Neuron (in vitro differentiated cells): Measurements from ENCODE around the gene IDI1.
"Not testable (repeated sequence)": the region's sequence is repeated elsewhere in the genome, so short reads cannot be mapped to it uniquely, and the experiment has no call there.

Source experiments
- H2AFZ ChIP-seq: one replicate; pipeline ENCODE4 v1.6.1; 2013; ENCODE audit warnings: low read depth, mild to moderate bottlenecking, inconsistent platforms, low read length, moderate library complexity
- H3K27me3 ChIP-seq: one replicate; pipeline ENCODE4 v1.6.1; 2013; ENCODE audit warnings: low read length; ENCODE audit not compliant: insufficient read depth
- H3K36me3 ChIP-seq: one replicate; pipeline ENCODE4 v1.6.1; 2013; ENCODE audit warnings: low read length; ENCODE audit not compliant: insufficient read depth
- H3K4me1 ChIP-seq: one replicate; pipeline ENCODE4 v1.6.1; 2013; ENCODE audit warnings: low read length; ENCODE audit not compliant: insufficient read depth
- H3K4me3 ChIP-seq: 2 replicates; pipeline ENCODE4 v1.5.1; 2013; ENCODE audit warnings: mild to moderate bottlenecking, low read length, moderate library complexity
- H3K9me3 ChIP-seq: one replicate; pipeline ENCODE4 v1.6.1; 2013; ENCODE audit warnings: low read length

Gene IDI1

DNA sequence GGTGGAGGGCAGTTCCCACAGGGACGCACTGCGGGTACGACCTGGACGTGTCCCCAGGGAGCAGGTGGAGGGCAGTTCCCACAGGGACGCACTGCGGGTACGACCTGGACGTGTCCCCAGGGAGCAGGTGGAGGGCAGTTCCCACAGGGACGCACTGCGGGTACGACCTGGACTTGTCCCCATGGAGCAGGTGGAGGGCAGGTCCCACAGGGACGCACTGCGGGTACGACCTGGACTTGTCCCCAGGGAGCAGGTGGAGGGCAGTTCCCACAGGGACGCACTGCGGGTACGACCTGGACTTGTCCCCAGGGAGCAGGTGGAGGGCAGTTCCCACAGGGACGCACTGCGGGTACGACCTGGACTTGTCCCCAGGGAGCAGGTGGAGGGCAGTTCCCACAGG, 10.2 kb downstream of the IDI1 start:
- not testable (repeated sequence) for H3K9me3 ChIP-seq, H3K4me3 ChIP-seq, H3K27me3 ChIP-seq, H3K4me1 ChIP-seq, H2AFZ ChIP-seq
- H3K36me3 ChIP-seq = peaks cover 47% of the 10 kb centered on the region

DNA sequence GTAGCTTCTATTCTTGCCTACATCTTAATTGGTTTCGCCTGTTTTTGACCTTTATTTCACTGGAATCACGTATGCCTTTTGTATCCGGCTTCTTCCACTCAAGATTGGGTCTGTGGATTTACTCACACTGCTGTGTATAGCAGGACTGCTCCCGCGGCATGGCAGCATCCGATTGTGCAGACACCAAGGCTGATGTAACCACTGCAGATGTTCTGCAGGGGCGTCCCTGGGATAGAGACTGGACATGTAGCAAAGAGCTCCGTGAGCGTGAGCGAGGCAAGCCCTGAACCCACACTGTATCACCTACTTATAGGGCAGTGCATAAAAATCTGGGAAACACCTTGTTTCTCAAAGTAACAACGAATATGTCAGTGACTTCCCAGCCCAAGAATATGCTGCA, 11.8 kb downstream of the IDI1 start:
- no peak overlapping the region for H2AFZ ChIP-seq
- H3K9me3 ChIP-seq = no peaks in the 10 kb centered on the region
- H3K4me1 ChIP-seq = peaks cover 5% of the 10 kb centered on the region
- peaks cover 30% of the 10 kb centered on the region for H3K36me3 ChIP-seq
- no peak overlapping the region for H3K4me3 ChIP-seq
- no peaks in the 10 kb centered on the region for H3K27me3 ChIP-seq

DNA sequence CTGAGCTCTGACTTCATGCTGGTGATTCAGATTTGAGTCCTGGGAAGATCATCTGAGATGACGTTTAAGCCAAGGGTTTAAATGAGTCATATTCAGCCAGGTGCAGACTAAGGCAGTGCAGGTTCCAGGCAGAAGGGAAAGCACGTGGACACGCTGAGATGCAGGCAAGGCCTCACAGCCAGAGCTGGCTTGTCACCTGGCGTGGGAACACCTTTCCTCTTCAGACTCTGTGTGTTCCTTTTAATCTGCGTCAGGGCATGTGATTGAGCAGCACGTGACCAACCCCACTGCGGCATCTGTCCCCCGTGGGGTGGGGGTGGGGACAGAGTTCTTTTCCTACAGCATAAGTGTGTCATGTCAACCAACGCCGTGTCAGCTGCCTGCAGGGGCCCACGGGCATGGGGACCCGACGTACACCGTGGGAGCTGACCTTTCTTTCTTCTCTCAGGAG, 12.6 kb downstream of the IDI1 start:
- no peaks in the 10 kb centered on the region for H3K27me3 ChIP-seq
- H3K4me1 ChIP-seq = peaks cover 5% of the 10 kb centered on the region
- H3K4me3 ChIP-seq = no peak overlapping the region
- no peaks in the 10 kb centered on the region for H3K9me3 ChIP-seq
- H2AFZ ChIP-seq = no peak overlapping the region
- peaks cover 24% of the 10 kb centered on the region for H3K36me3 ChIP-seq

DNA sequence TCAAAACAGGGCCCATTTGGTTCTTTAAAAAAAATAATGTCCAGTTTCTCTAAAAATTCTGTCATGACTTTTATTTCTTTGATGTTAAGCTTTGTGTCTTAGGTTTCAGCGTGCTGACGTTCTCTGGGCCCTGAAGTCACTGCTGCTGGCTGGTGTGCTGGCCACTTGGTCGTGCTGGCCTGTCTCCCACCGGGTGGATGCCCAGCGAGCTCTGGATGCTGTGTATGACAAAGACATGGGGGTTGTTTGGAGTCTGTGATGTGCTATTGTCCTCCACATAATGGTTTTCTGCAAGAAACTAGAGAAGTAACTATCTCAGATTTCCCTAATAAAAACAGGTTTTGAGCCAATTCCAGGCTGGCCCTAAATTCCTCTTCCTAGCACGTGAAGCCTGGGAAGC, 13.7 kb downstream of the IDI1 start:
- H3K4me1 ChIP-seq = peaks cover 5% of the 10 kb centered on the region
- no peaks in the 10 kb centered on the region for H3K27me3 ChIP-seq
- no peaks in the 10 kb centered on the region for H3K9me3 ChIP-seq
- H3K4me3 ChIP-seq = no peak overlapping the region
- peaks cover 12% of the 10 kb centered on the region for H3K36me3 ChIP-seq
- no peak overlapping the region for H2AFZ ChIP-seq

DNA sequence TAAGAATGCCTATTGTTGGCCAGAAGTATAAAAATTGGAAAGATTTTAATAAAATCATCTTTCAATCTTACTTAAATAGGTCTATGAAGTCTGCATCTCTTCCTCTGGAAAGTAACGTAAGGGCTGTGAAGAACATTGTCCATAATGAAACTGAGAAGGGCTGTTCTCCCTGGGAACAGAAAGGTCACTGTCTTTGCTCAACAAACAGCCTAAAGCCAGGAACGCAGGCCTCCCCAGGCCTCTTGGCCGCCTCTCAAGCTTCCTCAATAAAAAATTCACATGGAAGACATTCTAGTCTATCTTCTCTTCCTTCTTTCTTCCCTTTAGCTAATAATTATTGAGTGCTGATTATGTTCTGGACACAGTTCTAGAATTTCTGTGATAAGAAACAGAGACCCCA, 14.2 kb downstream of the IDI1 start:
- no peaks in the 10 kb centered on the region for H3K9me3 ChIP-seq
- peaks cover 5% of the 10 kb centered on the region for H3K4me1 ChIP-seq
- no peaks in the 10 kb centered on the region for H3K27me3 ChIP-seq
- no peak overlapping the region for H3K4me3 ChIP-seq
- H2AFZ ChIP-seq = no peak overlapping the region
- H3K36me3 ChIP-seq = peaks cover 8% of the 10 kb centered on the region

DNA sequence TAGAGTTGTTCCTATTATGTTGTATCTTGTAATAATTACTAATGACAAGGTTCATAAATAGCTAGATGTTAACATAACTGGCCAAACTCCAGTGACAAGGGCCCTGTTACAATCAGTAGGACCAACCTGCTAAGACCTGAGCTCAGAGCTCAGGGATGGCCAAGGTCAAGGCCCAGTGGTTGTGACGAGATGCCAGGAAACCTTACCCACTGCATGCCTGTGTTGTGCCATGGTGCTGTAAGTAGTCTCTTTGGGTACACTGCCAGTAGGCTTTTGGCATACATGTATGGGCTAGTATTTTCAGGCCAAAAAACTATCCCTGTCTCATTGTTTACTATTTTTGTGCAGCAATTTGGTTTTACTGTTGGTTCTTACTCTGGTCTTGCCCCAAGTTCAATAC, 15.3 kb downstream of the IDI1 start:
- Histone ChIP-seq H3K27me3 (no peaks in the 10 kb centered on the region), H3K9me3 (no peaks in the 10 kb centered on the region), H3K36me3 (peaks cover 3% of the 10 kb centered on the region), H3K4me3 (no peak overlapping the region), H2AFZ (no peak overlapping the region), H3K4me1 (peaks cover 5% of the 10 kb centered on the region)

DNA sequence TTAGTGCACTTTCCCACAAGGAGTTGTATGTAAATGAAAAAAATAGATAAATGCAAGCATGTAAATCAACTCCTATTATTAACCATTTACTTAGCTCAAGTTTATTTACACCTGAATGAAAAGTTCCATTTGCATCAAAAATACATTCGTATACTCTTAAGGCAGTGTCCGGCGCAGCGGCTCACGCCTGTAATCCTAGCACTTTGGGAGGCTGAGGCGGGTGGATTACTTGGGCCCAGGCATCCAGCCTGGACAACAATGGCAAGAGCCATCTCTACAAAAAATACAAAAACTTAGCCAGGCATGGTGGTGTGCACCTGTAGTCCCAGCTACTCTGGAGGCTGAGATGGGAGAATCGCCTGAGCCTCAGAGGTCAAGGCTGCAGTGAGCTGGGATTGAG, 19.1 kb downstream of the IDI1 start:
- H3K27me3 ChIP-seq = no peaks in the 10 kb centered on the region
- H3K9me3 ChIP-seq = no peaks in the 10 kb centered on the region
- no peaks in the 10 kb centered on the region for H3K36me3 ChIP-seq
- H3K4me1 ChIP-seq = no peaks in the 10 kb centered on the region
- no peak overlapping the region for H2AFZ ChIP-seq
- no peak overlapping the region for H3K4me3 ChIP-seq

DNA sequence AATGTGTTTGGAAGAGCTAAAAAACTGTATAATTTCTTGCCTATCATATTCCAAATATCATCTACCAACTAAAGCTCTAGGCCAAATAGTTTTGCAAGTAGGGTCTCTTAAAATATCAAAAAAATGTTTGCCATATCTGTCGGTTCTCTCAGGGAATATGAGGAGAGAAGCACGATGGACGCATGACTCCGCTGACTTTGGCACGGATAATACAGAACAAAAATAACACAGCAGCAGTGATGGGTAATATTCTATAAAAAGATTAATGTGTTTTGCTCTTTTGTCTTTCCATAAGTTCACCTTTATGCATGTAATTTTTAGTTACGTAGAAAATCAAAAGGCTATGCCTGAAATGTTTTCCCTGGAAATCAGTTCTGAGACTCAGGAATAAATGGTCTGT, 22.3 kb downstream of the IDI1 start:
- no peaks in the 10 kb centered on the region for H3K27me3 ChIP-seq
- no peaks in the 10 kb centered on the region for H3K36me3 ChIP-seq
- H3K4me3 ChIP-seq = no peak overlapping the region
- H3K9me3 ChIP-seq = no peaks in the 10 kb centered on the region
- H2AFZ ChIP-seq = no peak overlapping the region
- H3K4me1 ChIP-seq = no peaks in the 10 kb centered on the region

DNA sequence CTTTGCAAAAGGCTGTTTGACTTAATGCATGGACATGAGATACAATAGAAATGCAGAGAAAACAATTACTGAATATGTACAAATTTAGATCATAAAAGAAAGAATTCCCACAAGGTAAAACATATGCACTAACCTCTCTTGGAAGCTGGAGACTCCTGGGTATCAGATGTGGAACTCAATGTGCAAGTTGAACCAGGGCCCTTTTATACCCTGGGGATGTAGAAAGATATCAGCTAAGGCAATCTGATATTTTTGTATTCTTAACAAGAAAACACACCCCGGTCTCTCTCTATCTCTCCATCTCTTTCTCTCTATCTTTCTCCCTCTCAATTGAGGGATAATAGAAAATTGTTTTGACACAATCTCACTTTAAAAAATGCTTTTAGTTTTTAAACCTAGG, 23.2 kb downstream of the IDI1 start, which contains the start of gene IDI2:
IDI2 (minus strand) TSS at position 177 of the 400 bp plus-strand sequence. CDS start 1,136 bp downstream, outside the sequence.
- Histone ChIP-seq H3K9me3 (no peaks in the 10 kb centered on the region), H3K4me1 (no peaks in the 10 kb centered on the region), H3K27me3 (no peaks in the 10 kb centered on the region), H3K4me3 (no peak within 1 kb of the TSS), H3K36me3 (peaks cover 1% of the 10 kb centered on the region), H2AFZ (no peak within 1 kb of the TSS)

DNA sequence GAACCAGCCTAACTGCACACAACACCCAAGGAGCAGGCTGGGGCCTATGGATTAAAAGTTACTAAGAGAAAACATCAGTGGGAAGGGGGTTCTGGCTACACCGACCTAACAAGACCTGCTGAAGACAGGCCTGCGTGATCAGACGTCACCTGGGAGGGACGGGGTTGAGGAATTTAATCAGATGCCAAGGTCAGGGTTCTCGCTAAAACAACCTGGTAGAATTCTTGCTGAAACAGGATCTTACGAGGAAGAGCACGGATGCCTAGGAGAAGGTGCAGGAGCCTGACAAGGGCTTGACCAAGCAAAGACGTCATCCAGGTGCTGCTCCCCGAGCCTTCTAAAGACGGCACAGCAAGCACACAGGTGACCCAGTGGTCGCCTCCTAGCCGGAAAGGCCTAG, 24.8 kb downstream of the IDI1 start:
- Histone ChIP-seq H2AFZ (no peak overlapping the region), H3K36me3 (peaks cover 12% of the 10 kb centered on the region), H3K4me3 (no peak overlapping the region), H3K4me1 (no peaks in the 10 kb centered on the region), H3K27me3 (no peaks in the 10 kb centered on the region), H3K9me3 (peaks cover 3% of the 10 kb centered on the region)

DNA sequence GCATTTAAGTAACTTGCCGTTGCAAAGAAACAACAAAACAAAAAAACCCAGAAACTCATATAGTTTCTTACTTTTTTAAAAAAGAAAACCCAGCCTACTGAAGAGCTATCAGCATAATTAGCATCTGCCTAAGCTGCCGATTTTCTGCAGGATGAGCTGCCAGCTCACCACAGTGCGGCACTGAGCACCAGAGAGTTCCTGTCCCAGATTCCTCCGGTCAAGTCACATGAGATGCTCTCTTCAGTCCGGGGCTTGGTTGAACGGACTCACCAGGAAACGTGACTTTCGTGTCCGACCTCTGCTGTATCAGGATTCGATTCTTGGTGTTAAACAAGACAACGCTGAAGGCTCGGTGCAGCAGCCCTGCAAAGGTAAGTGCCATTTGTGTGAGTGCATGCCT, 26.5 kb downstream of the IDI1 start:
- peaks cover 16% of the 10 kb centered on the region for H3K36me3 ChIP-seq
- H2AFZ ChIP-seq = no peak overlapping the region
- H3K27me3 ChIP-seq = no peaks in the 10 kb centered on the region
- no peaks in the 10 kb centered on the region for H3K4me1 ChIP-seq
- no peak overlapping the region for H3K4me3 ChIP-seq
- H3K9me3 ChIP-seq = peaks cover 3% of the 10 kb centered on the region

DNA sequence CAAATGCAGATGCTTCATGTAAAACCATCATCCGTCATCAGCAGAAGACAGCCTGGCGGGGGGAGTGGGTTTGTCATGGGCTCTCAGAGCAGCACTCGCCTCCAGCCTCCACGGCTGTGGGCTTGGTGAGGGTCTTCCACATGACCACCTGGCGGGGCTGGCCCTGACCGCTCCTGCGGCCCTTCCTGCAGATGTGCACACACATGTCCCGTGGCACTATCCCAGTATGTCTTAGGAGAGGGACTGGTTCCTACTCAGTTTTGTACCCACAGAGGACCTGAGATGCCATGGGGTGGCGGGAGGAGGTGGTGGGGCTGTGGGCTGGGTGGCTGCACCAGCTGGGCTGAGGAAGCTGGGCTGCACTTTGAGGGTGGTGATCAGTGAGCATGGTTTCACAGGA, 28.0 kb downstream of the IDI1 start:
- peaks cover 29% of the 10 kb centered on the region for H3K36me3 ChIP-seq
- no peaks in the 10 kb centered on the region for H3K27me3 ChIP-seq
- H3K4me1 ChIP-seq = no peaks in the 10 kb centered on the region
- peaks cover 3% of the 10 kb centered on the region for H3K9me3 ChIP-seq
- H2AFZ ChIP-seq = no peak overlapping the region
- H3K4me3 ChIP-seq = no peak overlapping the region

DNA sequence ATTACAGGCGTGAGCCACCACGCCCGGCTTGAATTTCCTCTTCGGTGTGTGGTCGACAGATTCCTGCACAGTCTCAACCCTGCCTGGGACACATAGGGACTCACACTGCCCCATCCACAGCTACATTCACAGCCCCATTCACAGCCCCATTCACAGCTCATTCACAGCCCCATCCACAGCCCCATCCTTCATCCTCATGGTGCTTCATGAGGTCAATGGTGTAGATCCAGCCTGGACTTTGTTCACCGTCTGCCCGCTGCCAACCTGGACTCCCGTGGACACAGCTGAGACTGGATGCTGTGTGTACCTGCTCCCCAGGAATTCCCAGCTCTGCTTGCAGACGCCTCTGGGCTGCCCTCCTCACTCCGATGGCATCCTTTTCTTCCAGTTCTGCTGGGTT, 28.5 kb downstream of the IDI1 start:
- H3K36me3 ChIP-seq = peaks cover 34% of the 10 kb centered on the region
- H2AFZ ChIP-seq = no peak overlapping the region
- no peaks in the 10 kb centered on the region for H3K4me1 ChIP-seq
- no peaks in the 10 kb centered on the region for H3K27me3 ChIP-seq
- H3K9me3 ChIP-seq = peaks cover 3% of the 10 kb centered on the region
- no peak overlapping the region for H3K4me3 ChIP-seq

DNA sequence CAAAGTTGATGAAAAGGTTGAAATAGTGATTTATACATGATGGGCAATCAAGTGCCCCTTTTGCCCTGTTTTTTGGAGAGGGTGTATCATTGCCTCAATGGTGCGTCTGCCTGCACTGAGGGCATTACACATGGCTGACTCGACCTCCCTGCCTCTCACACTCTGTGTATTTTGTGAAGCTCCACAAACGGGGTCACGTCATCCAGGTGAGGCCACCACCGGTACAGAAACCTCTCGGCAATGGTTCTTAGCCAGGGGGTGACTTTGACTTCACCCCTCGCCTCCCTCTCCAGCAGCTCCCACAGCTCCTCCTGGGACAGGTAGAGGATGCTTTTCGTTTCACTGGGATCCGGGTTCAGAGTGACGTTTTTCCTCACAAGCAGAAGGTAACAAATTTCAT, 29.6 kb downstream of the IDI1 start:
- Histone ChIP-seq H3K4me3 (no peak overlapping the region), H3K4me1 (no peaks in the 10 kb centered on the region), H3K9me3 (peaks cover 3% of the 10 kb centered on the region), H3K27me3 (no peaks in the 10 kb centered on the region), H2AFZ (no peak overlapping the region), H3K36me3 (peaks cover 42% of the 10 kb centered on the region)
